ENCODE results near the gene ZNF611. TPM values are rescaled to one million over a fixed set of nuclear protein-coding genes. Genes with fewer than 3 reads are reported as not detected.

ZNF611 gene
- total and polyA plus RNA-seq, 9 of the 15 experiments (the other 6 are each of a cell fraction or from before 2014, with no cell fraction given): 3.7 to 29.6 (median 12.8) TPM

- 43% methylated on average over 2 of the region's 2 CpGs for WGBS (ENCODE audit: insufficient coverage, low coverage, missing lambda C conversion rate)
- Histone ChIP-seq H3K9me3 (replicated peaks; ENCODE audit: control insufficient read depth, insufficient read depth, low read depth, low read length) (no peaks in the 10 kb centered on the region), H3K79me2 (ENCODE audit: control insufficient read depth, insufficient read depth, low read length) (peaks cover 62% of the 10 kb centered on the region), H3K4me3 (peak overlapping the region; percentile 60), H2AFZ (ENCODE audit: low read depth, low read length) (no peak overlapping the region), H3K4me1 (replicated peaks in 1 of 2; ENCODE audit: control insufficient read depth in 2 of 2, insufficient read depth in 2 of 2, low read length in 2 of 2) (peaks cover 22 to 37% of the 10 kb centered on the region in 2 experiments), H3K4me2 (ENCODE audit: insufficient read depth, low read length) (peak overlapping the region; percentile 84; the same call in 1 of the 2 replicates), H4K20me1 (replicated peaks; ENCODE audit: control insufficient read depth, insufficient read depth, low read length) (no peaks in the 10 kb centered on the region), H3K9ac (ENCODE audit: insufficient read depth in 1 of 2, low read depth in 2 of 2, low read length in 2 of 2) (no peak overlapping the region; a peak in 1 of 4 replicates), H3K27ac (ENCODE audit: extremely low read depth, low read depth, low read length) (no peak overlapping the region), H3K27me3 (ENCODE audit: control insufficient read depth in 2 of 2, insufficient read depth in 2 of 2, low read length in 2 of 2) (no peaks in the 10 kb centered on the region), H3K36me3 (ENCODE audit: control insufficient read depth, insufficient read depth, low read length) (peaks cover 22% of the 10 kb centered on the region; the same call in 2 of the 3 replicates), H3K9me1 (ENCODE audit: control insufficient read depth, insufficient read depth, low read length) (no peaks in the 10 kb centered on the region)
- BruUV-seq (replicated peaks): no TSS peak
- ChIA-PET CTCF (ENCODE audit: low intra/inter-chr PET ratio) (no interaction called here), POLR2A (interaction anchor here (0.6 to 1.4 kb wide), 2 partner anchors 9 to 1279 kb away, joined by 3 to 5 read pairs; no protein-coding TSS in a partner anchor)
- no peak for ATAC-seq
- no peak for FAIRE-seq
- in situ Hi-C loops (cut with MboI): loop anchor here (5.0 kb wide), 1 partner anchor 679 kb away; the partner anchor contains the start of gene ZNF525
- no peak for DNase-seq (ENCODE audit: extremely low read depth in 1 of 4, low spot score in 3 of 4)
- intact Hi-C loops (cut with micrococcal nuclease): no loop called here
- TF ChIP-seq HDAC1 (IDR thresholded peaks at IDR 0.05): 0 out of 4 replicates have a peak, but pooled peaks of 1 of the 2 experiments have one; percentile 7
- no peak for TF ChIP-seq TAF1 (IDR thresholded peaks at IDR 0.05; ENCODE audit: control insufficient read depth, extremely low read depth, insufficient read depth, low read length, severe bottlenecking)
- peak; percentile 13 for TF ChIP-seq PRDM10 (IDR thresholded peaks at IDR 0.05; ENCODE audit: partially characterized antibody)
- no peak for TF ChIP-seq SETDB1 (IDR thresholded peaks at IDR 0.05; ENCODE audit: low read length)
- TF ChIP-seq MLLT1 (IDR thresholded peaks at IDR 0.05): 0 out of 4 replicates have a peak, but pooled peaks of 1 of the 2 experiments have one; percentile 59
- TF ChIP-seq MTA2 (IDR thresholded peaks at IDR 0.05; ENCODE audit: low read depth): no peak
- peak; percentile 31; the same call in 1 of the 2 replicates for TF ChIP-seq GATA2 (CRISPR knock-in tag; IDR thresholded peaks at IDR 0.05)
Observed at GRCh38 chr19:52688335-52688734, 46.5 kb downstream of the ZNF611 start.

Measured in K562 (cell line).